ACHN (cell line): ENCODE measurements around the gene CFB.
"Not testable (repeated sequence)": the region's sequence is repeated elsewhere in the genome, so short reads cannot be mapped to it uniquely, and the experiment has no call there.

ENCODE experiments used
- DNase-seq: peaks from one replicate; pipeline ENCODE4 v3.0.0-alpha.2; 2015
- in situ Hi-C: cut with HindIII; loops from 2 replicates; pipeline ENCODE4 v1.10.0; 2017; ENCODE audit warnings: low sequenced_read_pairs, low pct_ligation_motif_present, low pct_unique_long_range_greater_than_20kb

CFB gene

DNA sequence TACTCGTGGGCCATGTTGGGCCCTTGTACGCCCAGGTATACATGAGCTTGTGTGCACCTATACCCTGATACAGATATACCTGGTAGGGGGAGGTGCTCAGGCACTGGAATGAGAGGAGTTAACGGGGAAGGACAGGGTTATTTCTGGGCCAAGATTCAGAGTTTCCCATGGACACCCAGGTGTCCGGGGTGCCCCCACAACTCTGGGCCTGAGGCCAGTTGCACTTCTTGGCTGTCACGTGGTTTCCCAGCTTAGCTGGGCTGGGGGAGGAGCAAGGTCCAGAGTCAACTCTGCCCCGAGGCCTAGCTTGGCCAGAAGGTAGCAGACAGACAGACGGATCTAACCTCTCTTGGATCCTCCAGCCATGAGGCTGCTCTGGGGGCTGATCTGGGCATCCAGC, 35.8 kb downstream of the CFB start, which contains the start of gene C4A:
Gene C4A (plus strand): TSS at position 314 of the 400 bp plus-strand sequence. CDS start 51 bp downstream, at position 365.
- in situ Hi-C loops, DNase-seq: not testable (repeated sequence)

DNA sequence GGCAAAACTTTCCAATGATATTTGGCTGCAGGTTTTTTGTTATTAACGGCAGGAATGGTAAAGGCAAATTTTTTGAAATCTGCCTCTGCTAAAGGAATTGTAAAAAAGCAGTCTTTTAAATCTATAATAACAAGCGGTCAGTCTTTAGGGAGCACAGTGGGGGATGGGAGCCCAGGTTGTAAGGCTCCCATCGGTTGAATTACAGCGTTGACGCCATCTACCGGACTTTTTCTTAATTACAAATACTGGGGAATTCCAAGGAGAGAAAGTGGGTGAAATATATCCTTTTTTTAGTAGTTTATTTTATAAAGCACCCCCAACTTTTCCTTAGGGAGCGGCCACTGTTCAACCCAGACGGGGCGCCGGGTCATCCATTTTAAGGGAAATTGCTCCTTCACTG, 43.5 kb downstream of the CFB start:
- in situ Hi-C loops, DNase-seq: not testable (repeated sequence)

DNA sequence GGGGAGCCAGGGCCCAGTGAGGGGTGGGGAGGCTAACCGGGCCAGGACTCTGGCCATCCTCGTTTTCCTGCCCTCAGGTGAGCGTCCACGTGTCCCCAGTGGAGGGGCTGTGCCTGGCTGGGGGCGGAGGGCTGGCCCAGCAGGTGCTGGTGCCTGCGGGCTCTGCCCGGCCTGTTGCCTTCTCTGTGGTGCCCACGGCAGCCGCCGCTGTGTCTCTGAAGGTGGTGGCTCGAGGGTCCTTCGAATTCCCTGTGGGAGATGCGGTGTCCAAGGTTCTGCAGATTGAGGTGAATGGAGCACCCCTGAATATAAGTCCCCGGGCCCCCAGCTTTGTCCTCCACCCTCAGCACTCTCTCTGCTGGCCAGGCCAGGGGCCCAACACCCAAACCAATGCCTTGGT, 48.5 kb downstream of the CFB start:
- DNase-seq, in situ Hi-C loops: not testable (repeated sequence)

DNA sequence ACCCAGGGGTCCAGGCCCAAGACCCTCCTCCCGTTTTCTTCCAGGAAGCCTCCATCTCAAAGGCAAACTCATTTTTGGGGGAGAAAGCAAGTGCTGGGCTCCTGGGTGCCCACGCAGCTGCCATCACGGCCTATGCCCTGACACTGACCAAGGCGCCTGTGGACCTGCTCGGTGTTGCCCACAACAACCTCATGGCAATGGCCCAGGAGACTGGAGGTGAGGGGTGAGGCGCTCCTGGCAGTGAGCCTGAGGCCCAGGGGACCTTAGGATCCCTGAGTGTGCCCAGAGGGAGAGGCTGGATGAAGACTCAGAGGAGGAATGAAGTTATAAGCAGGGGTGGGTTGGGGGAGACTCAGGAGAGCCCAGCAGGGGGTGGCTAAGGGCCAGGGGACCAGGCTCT, 50.5 kb downstream of the CFB start:
- in situ Hi-C loops, DNase-seq: not testable (repeated sequence)
